NCI-H748 (cell line): ENCODE results near the gene RAVER2.

Experiments used
- DNase-seq: peaks from one replicate; lab custom pipeline; 2025; ENCODE audit not compliant: unreplicated experiment; lab: John Stamatoyannopoulos, UW

RAVER2 gene

GRCh38 chr1:64845831-64846425 is 101.1 kb downstream of the RAVER2 start:
- DNase-seq = no peak

DNA sequence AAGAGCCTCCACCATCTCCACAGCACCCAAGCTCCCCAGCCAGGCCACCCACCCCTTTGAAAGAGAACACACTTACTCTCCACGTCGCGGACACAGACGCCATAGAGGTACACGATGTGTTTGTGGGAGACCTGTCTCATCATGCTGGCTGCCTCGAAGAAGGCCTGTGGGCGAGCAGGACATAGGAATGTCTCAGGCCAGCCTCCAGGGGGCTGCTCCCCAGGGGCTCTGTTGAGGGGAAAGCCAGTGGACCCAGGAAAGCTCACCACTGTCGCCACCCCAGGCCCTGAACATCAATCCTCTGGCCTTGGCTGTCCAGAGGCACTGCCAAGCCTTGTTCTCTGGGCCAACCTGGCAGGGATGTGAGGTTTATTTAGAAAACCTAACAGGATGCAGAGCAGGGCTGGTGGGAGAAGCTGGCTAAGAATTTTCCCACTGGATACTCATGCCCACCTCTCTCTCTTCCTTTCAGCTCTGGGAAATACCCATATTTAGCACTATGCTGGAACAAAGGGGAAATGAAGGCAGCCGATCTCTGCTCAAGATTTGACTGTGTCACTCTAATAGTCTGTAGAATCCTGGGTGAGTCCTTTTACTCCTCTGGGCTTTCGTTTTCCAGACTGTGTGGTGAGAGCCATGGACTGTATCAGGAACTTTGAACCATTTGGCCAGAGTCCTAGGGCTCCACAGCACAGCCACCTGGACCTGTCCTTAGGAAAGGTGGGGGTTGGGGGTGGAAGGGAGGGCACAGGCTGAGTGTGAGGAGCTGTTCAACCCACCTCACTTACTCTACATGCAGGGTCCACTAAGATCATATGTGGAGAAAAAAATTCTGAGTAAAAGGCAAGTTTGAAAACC is 101.9 kb downstream of the RAVER2 start:
- DNase-seq = no peak

- DNase-seq = no peak
Measured at GRCh38 chr1:64847666-64848065, 102.8 kb downstream of the RAVER2 start.

- DNase-seq = no peak
Measured at GRCh38 chr1:64848136-64848535, 103.3 kb downstream of the RAVER2 start.

- DNase-seq = no peak
Measured at GRCh38 chr1:64848803-64849202, 103.9 kb downstream of the RAVER2 start.

GRCh38 chr1:64849942-64850341 is 105.1 kb downstream of the RAVER2 start:
- no peak for DNase-seq

- DNase-seq = no peak
Measured at GRCh38 chr1:64850846-64851245, 106.0 kb downstream of the RAVER2 start.

DNA sequence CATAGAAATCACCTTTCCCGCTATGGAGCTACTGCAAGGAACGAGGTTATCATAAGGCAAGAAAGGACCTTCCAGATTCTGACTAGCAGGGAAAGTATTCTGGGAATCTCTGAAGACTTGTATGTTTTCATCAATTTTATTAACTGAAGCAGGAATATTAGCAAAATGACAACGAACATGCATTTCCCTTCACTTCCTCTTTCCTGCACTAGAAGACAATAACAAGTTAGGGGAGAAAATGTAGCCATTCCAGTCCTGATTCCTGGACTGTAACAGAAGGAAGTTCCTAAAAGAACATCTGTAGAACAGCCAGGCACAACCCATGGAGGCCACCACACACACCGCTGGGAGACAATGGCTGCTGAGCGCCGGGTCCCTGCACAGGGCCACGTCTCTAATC is 106.8 kb downstream of the RAVER2 start:
- DNase-seq = no peak

GRCh38 chr1:64854674-64855073 is 109.8 kb downstream of the RAVER2 start:
- no peak for DNase-seq

DNA sequence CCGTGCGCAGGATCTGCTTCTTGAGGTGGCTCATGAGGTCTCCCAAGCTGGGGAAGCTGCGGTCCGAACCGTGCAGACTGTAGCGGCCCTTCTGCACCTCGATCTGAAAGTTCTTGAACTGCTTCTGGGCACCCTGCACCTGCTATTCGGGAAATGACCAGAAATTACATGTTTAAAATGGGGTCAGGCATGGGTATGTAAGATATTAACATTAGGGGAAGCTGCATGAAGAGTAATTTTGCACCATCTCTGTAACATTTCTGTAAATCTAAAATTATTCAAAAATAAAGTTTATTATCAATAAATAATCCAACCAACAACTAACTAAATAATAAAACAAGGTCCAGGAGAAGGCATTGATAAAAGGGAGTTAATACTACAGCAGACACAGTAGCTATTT is 110.7 kb downstream of the RAVER2 start:
- DNase-seq = no peak

DNA sequence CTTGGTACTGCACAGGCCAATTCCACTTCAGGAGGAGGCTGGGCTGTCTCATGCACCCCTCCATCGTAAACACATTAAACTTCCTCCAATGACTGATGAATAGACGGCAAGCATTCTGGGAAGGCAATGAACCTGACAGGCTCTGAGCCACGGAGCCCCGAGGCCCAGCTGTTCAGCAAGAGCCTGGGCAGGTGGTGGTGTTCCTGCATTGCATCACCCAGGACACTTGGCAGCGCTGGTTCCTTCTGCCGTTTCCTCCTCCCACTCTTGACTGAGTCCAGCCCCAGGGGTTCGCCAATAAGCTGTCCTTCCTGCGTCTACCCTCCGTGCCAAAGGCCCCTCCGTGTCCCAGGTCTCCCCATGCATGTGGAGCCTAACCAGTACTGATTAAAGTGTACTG is 111.7 kb downstream of the RAVER2 start:
- DNase-seq = no peak

DNA sequence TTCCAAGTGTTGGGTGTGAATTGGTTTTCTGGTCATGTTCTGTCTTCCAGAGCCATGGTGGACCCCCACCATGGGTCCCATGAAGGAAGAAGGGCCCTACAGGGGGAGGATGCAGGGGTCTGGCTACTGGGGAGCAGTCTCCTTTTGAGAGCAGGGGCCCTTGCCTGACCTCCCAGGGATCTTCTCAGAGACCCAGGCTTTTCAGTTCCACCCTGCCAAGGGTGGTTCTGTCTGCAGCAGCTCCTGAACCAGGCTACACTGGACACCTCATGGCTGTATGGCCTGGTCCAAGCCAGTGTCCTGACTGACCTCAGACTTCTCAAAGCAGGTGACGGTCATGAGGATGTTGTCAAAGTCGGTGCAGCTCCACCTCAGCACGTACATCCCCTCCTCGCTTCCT is 112.5 kb downstream of the RAVER2 start:
- no peak for DNase-seq

DNA sequence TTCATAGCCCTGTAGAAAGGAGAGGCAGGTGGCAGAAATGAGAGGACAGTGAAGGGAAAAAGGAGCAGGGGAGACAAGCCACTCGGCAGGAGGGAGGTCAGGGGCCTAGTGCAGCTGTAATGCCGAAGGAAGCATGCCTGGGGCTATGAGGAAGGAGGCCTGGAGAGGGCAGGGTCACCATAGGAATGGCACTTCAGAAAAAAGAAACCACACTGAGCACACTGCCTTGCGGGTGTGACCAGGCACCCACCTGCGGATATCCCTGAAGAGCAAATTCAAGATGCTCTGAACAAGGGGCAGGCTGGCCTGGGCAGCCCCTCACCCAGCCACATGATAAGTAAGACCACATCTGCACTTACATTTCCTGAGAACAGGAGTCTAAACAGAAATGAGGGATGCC is 116.7 kb downstream of the RAVER2 start:
- DNase-seq = no peak

DNA sequence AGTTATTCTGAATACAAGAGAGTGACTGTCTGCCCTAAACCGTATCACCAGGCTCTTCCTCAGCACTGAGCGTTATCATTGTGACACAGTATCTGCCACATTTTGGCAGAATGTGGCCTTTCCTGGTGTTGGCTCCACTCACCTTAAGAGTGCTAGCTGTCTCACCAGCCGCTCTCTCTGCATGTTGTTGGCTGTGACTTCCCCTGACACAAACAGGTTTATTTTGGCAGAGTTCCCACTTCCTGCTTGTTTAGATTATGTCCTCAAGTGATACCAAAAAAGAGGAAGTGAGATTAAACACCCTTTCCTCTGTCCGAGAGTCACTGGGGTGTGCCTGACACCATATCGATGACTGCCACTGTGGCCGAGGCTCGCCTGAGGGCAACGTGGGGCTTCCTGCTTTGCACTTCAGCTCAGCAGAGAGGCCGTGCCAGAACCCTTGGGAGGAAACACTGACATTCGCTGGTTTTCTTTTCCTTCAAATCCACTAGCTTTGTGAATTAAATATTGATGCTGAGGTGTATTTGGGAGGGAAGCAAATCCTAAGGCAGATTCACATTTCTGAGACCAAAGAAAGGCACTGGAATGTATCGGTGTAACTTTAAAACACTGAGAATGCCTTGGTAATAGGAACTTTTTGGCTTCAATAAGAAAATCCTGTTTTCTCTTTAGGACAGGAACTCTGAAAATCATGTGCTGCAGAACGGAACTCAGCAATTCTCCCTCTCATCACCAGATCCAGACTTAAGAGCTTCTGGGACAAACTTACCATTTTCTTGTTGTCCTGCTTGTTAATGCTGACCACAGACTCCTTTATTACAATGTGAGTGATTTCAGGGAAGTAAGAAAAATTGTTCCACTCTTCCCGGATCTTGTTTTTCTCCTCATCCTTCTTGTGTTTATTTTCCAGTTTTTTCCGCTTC is 119.4 kb downstream of the RAVER2 start:
- peak; percentile 79 for DNase-seq

- no peak for DNase-seq
Measured at GRCh38 chr1:64865105-64865757, 120.4 kb downstream of the RAVER2 start.

GRCh38 chr1:64866689-64867088 is 121.8 kb downstream of the RAVER2 start:
- DNase-seq = no peak

DNA sequence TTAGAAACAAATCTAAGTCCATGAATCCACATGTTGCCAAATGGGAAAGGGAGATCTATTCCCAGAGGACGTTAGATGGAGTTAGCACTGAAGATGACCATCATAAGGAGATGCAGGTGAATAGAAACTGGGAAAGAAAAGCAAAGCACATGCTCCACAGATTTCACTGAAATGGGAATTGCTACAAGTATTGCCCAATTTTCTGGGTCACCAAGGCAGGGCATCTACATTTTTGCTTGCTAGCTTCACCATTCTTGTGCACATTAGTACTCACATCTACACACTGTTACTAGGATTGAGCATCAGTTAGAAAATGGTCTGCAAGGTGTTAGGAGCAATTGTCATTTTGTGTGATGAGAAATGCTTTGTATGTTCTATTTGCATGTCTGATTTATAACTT is 122.4 kb downstream of the RAVER2 start:
- DNase-seq = no peak

- no peak for DNase-seq
Measured at GRCh38 chr1:64871256-64871655, 126.4 kb downstream of the RAVER2 start.

DNA sequence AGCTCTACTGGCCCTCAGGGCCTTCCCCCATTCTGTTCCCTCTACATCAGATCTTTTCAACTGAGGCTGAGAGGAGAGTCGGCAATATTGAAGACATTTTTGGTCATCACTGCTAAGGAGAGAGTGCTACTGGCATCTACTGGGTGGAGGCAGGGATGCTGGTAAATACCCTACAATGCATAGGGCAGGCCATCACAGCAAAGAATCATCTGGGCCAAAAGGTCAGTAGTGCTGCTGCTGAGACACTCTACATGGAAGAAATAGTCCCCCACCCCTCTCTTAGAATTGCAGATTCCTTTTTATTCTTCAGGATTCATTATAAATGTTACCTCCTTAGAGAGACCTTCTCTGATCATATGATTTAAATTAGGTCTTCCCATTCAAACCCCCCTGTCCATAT is 127.2 kb downstream of the RAVER2 start:
- no peak for DNase-seq

DNA sequence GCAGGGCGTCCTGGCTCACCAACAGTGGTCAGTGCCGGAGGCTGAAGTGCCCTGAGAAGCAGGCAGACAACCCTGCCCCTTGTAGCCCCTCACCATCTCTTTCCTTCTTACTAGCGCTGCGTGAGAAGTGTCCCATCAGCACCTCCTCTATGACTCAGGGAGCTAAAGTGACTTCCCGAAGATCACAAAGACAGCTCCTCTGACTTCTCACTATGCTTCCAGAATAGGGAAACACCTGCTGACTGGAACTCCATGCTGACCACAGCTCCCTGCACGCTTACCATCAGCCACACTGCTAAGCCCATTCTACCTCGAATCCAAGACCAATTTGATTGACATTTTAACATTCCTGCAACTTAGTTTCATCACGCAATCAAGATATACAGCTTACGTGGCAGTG is 128.7 kb downstream of the RAVER2 start:
- DNase-seq = no peak

GRCh38 chr1:64874666-64875065 is 129.8 kb downstream of the RAVER2 start:
- DNase-seq = no peak
